K562 (cell line): ENCODE measurements around the gene VGF. TPM values are rescaled to one million over a fixed set of nuclear protein-coding genes. Genes with fewer than 3 reads are reported as not detected.
"Not testable (repeated sequence)": the region's sequence is repeated elsewhere in the genome, so short reads cannot be mapped to it uniquely, and the experiment has no call there.

ENCODE experiments used
- ATAC-seq: fragments of 200-7000 bp; cut with Tn5 transposase; 3 replicates; pipeline ENCODE4 v1.9.1; 2020; ENCODE audit warnings: moderate library complexity
- BruUV-seq: library from RNA; stranded (reverse); fragments of 400-500 nt; replicated peaks from 2 replicates; lab custom pipeline; 2021; lab: Mats Ljungman, UMichigan
- CTCF ChIA-PET: fragments of 300-600 bp; formaldehyde crosslinking; extraction: SDS; loops from one replicate; lab custom pipeline; 2021; ENCODE audit warnings: low intra/inter-chr PET ratio; lab: Yijun Ruan, JAX
- POLR2A ChIA-PET: fragments of 300-600, 350-650 bp; sonication (Branson Sonifier 250); formaldehyde crosslinking; extraction: SDS; loops from one replicate; lab custom pipeline; 2021; ENCODE audit warnings: antibody characterized with exemption, inconsistent platforms; lab: Yijun Ruan, JAX
- DNase-seq, 4 experiments: peaks; one replicate each; pipeline versions ENCODE4 v3.0.0 to v3.0.0-alpha.2; 2011 to 2018; ENCODE audit warnings: low spot score in 3 of 4, mixed read lengths in 3 of 4; ENCODE audit errors: extremely low read depth in 1 of 4
- FAIRE-seq: peaks from 2 replicates; lab custom pipeline; 2011; peaks lifted over from hg19 to GRCh38; lab: Jason Lieb, UNC
- H2AFZ ChIP-seq: 2 replicates; pipeline ENCODE4 v1.6.0; 2011; ENCODE audit warnings: low read depth, low read length, control low read depth, inconsistent platforms
- H3K27ac ChIP-seq: fragments of 200-600 bp; 3 replicates; pipeline ENCODE4 v1.8.0; 2011; ENCODE audit warnings: low read depth, mild to moderate bottlenecking, control low read depth, inconsistent platforms, low read length, moderate library complexity, mixed read lengths; ENCODE audit errors: extremely low read depth
- H3K27me3 ChIP-seq, 2 experiments: fragments of 300-600 bp in 1 of 2; 2 replicates in 1 of 2; 3 replicates in 1 of 2; pipeline versions ENCODE4 v1.6.0 to v1.8.0; 2011; ENCODE audit warnings: inconsistent platforms in 2 of 2, low read length in 2 of 2, mild to moderate bottlenecking in 1 of 2, mixed read lengths in 1 of 2, moderate library complexity in 1 of 2; ENCODE audit not compliant: control insufficient read depth in 2 of 2, insufficient read depth in 2 of 2
- H3K36me3 ChIP-seq: fragments of 300-600 bp; 3 replicates; pipeline ENCODE4 v1.8.0; 2011; ENCODE audit warnings: mild to moderate bottlenecking, low read length, inconsistent platforms; ENCODE audit not compliant: control insufficient read depth, insufficient read depth
- H3K4me1 ChIP-seq, 2 experiments: fragments of 200-600 bp in 1 of 2; replicated peaks in 1 of 2; 2 replicates in 1 of 2; 3 replicates in 1 of 2; pipeline versions ENCODE4 v1.5.1 to v1.8.0; 2011; ENCODE audit warnings: inconsistent platforms in 2 of 2, low read length in 2 of 2, mild to moderate bottlenecking in 1 of 2, mixed read lengths in 1 of 2, moderate library complexity in 1 of 2; ENCODE audit not compliant: control insufficient read depth in 2 of 2, insufficient read depth in 2 of 2
- H3K4me2 ChIP-seq: 2 replicates; pipeline ENCODE4 v1.6.1; 2011; ENCODE audit warnings: low read length, control low read depth, inconsistent platforms, mixed read lengths; ENCODE audit not compliant: insufficient read depth
- H3K4me3 ChIP-seq: fragments of 200-600 bp; sonication (generic), shearing (Covaris generic); 2 replicates; pipeline ENCODE4 v1.5.1; 2016; ENCODE audit warnings: control low read depth, inconsistent platforms
- H3K79me2 ChIP-seq: fragments of 200-600 bp; 3 replicates; pipeline ENCODE4 v1.8.0; 2011; ENCODE audit warnings: low read length, inconsistent platforms; ENCODE audit not compliant: control insufficient read depth, insufficient read depth
- H3K9ac ChIP-seq, 2 experiments: 2 replicates each; pipeline versions ENCODE4 v1.6.0 to v1.6.1; 2011; ENCODE audit warnings: low read depth in 2 of 2, low read length in 2 of 2, control low read depth in 1 of 2, inconsistent platforms in 1 of 2, mild to moderate bottlenecking in 1 of 2, mixed read lengths in 1 of 2; ENCODE audit not compliant: insufficient read depth in 1 of 2
- H3K9me1 ChIP-seq: one replicate; pipeline ENCODE4 v1.6.0; 2011; ENCODE audit warnings: inconsistent platforms, mild to moderate bottlenecking, low read length, moderate library complexity; ENCODE audit not compliant: control insufficient read depth, insufficient read depth
- H3K9me3 ChIP-seq: replicated peaks from 2 replicates; pipeline ENCODE4 v1.5.1; 2011; ENCODE audit warnings: low read depth, low read length, inconsistent platforms; ENCODE audit not compliant: control insufficient read depth, insufficient read depth
- H4K20me1 ChIP-seq: replicated peaks from 2 replicates; pipeline ENCODE4 v1.6.1; 2011; ENCODE audit warnings: low read length, inconsistent platforms, mixed read lengths; ENCODE audit not compliant: control insufficient read depth, insufficient read depth
- ARID1B ChIP-seq: fragments of 450-650 bp; IDR thresholded peaks from 2 replicates; pipeline ENCODE4 v1.6.1; 2016; ENCODE audit warnings: antibody characterized with exemption, mild to moderate bottlenecking, inconsistent platforms
- C11orf30 ChIP-seq: fragments of 450-650 bp; IDR thresholded peaks from 2 replicates; pipeline ENCODE4 v1.6.1; 2016; ENCODE audit warnings: low read depth, mild to moderate bottlenecking
- DMBX1 ChIP-seq: fragments of 250-450 bp; sonication (Bioruptor Pico); IDR thresholded peaks from 2 replicates; pipeline ENCODE4 v1.8.0; 2022; ENCODE audit warnings: inconsistent platforms, mild to moderate bottlenecking, moderate library complexity, borderline replicate concordance
- SLC30A9 ChIP-seq: fragments of 250-450 bp; sonication (Bioruptor Pico); IDR thresholded peaks from 2 replicates; pipeline ENCODE4 v1.8.0; 2022; ENCODE audit warnings: mild to moderate bottlenecking, moderate library complexity
- ZFP1 ChIP-seq: fragments of 450-650 bp; formaldehyde crosslinking; IDR thresholded peaks from 2 replicates; pipeline ENCODE4 v1.4.0; 2020; ENCODE audit warnings: mild to moderate bottlenecking, mixed read lengths
- WGBS: fragments of 100-300 bp; shearing (Covaris generic); methylation state at CpG from one replicate; pipeline ENCODE4 v1.1.6; 2016; ENCODE audit warnings: low coverage, mixed read lengths; ENCODE audit not compliant: insufficient coverage; ENCODE audit errors: missing lambda C conversion rate; 5-methylcytosine and 5-hydroxymethylcytosine counted together
- in situ Hi-C: fragments of 300-500 bp; cut with MboI; formaldehyde crosslinking; loops from 4 replicates; pipeline ENCODE4 v1.15.0; 2018; ENCODE audit warnings: inconsistent platforms, mixed read lengths
- intact Hi-C: fragments of 100-400 bp; cut with micrococcal nuclease; formaldehyde crosslinking; loops from 2 replicates; pipeline ENCODE4 v1.14.2; 2022
- polyA plus RNA-seq, 8 experiments: library from polyadenylated mRNA; depleted of rRNA in 4 of 8; stranded (reverse) in 5 of 8; unstranded in 3 of 8; fragments of >200 nt; fragmentation: Nextera tagmentation in 2 of 8; fragmentation: Illumina TruSeq in 1 of 8; extraction: Ambion mirVana in 2 of 8; extraction: Trizol in 1 of 8; gene quantifications; 2 replicates each; pipeline versions ENCODE4 v1.2.1 to v1.2.3, GENCODE V29; 2011 to 2014; ENCODE audit warnings: inconsistent platforms in 1 of 8, missing spikeins in 1 of 8
- total RNA-seq, 7 experiments: library from RNA; depleted of rRNA in 6 of 7; stranded (reverse); fragments of >200 nt in 6 of 7; fragmentation: Illumina TruSeq in 2 of 7; extraction: Trizol in 2 of 7; gene quantifications; 2 replicates each; pipeline versions ENCODE4 v1.2.1 to v1.2.3, GENCODE V29; 2011 to 2021; ENCODE audit warnings: low replicate concordance in 1 of 7
- TF ChIP-seq, protein P1 (sequence below): fragments of 450-650 bp; IDR thresholded peaks from 2 replicates; pipeline ENCODE4 v1.6.1; 2017; ENCODE audit warnings: antibody characterized with exemption, mild to moderate bottlenecking

The VGF gene
- total and polyA plus RNA-seq, 9 of the 15 experiments (the other 6 are each of a cell fraction or from before 2014, with no cell fraction given) = 0.03 to 5.7 (median 0.34) TPM

DNA sequence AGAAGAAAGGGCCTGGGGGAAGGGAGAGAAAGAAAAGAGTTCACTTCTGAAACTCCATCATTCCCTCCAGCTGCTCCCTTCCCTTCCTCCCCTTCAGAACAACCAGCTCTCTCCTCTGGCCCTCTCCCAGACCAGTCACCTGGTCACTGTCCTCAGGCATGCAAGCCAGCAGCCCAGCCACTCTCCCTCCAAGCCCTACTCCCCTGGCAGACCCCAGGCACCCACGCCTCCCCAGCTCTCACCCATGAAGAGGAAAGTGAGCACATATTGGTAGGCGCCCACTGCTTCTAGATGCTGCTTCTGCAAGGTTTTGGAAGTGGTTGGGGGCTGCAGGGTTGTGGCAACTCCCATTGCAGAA is 35.1 kb upstream of the VGF start (continued):
- TF ChIP-seq, protein P1, sequence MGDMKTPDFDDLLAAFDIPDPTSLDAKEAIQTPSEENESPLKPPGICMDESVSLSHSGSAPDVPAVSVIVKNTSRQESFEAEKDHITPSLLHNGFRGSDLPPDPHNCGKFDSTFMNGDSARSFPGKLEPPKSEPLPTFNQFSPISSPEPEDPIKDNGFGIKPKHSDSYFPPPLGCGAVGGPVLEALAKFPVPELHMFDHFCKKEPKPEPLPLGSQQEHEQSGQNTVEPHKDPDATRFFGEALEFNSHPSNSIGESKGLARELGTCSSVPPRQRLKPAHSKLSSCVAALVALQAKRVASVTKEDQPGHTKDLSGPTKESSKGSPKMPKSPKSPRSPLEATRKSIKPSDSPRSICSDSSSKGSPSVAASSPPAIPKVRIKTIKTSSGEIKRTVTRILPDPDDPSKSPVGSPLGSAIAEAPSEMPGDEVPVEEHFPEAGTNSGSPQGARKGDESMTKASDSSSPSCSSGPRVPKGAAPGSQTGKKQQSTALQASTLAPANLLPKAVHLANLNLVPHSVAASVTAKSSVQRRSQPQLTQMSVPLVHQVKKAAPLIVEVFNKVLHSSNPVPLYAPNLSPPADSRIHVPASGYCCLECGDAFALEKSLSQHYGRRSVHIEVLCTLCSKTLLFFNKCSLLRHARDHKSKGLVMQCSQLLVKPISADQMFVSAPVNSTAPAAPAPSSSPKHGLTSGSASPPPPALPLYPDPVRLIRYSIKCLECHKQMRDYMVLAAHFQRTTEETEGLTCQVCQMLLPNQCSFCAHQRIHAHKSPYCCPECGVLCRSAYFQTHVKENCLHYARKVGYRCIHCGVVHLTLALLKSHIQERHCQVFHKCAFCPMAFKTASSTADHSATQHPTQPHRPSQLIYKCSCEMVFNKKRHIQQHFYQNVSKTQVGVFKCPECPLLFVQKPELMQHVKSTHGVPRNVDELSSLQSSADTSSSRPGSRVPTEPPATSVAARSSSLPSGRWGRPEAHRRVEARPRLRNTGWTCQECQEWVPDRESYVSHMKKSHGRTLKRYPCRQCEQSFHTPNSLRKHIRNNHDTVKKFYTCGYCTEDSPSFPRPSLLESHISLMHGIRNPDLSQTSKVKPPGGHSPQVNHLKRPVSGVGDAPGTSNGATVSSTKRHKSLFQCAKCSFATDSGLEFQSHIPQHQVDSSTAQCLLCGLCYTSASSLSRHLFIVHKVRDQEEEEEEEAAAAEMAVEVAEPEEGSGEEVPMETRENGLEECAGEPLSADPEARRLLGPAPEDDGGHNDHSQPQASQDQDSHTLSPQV = no peak
- TF ChIP-seq DMBX1 (no peak), ARID1B (no peak), ZFP1 (no peak), C11orf30 (no peak), SLC30A9 (CRISPR knock-in tag) (no peak)

DNA sequence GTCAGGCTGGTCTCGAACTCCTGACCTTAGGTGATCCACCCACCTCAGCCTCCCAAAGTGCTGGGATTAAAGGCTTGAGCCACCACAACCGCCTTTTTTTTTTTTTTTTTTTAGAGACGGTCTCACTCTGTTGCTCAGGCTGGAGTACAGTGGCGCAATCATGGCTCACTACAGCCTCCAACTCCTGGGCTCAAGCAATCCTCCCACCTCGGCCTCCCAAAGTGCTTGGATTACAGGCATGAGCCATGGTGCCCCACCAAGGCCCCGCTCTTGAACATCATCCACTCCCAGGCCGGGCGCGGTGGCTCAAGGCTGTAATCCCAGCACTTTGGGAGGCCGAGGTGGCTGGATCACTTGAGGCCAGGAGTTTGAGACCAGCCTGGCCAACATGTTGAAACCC is 34.2 kb upstream of the VGF start:
- FAIRE-seq, in situ Hi-C loops, ATAC-seq, H3K4me2 ChIP-seq, H3K27ac ChIP-seq, intact Hi-C loops, H4K20me1 ChIP-seq, H3K9me3 ChIP-seq, H3K9me1 ChIP-seq, CTCF ChIA-PET, H3K9ac ChIP-seq, H2AFZ ChIP-seq, DNase-seq, H3K36me3 ChIP-seq, H3K4me3 ChIP-seq, BruUV-seq, H3K79me2 ChIP-seq: not testable (repeated sequence)
- 68% methylated on average over 8 of the region's 10 CpGs for WGBS
- POLR2A ChIA-PET = interaction anchor here (1.5 kb wide), 1 partner anchor 18 kb away, joined by 8 read pairs; the partner anchor contains the start of genes PLOD3 and ZNHIT1
- Histone ChIP-seq H3K27me3 (peaks cover 0 to 13% of the 10 kb centered on the region in 2 experiments; a peak in 1 of 5 replicates), H3K4me1 (peaks cover 9 to 32% of the 10 kb centered on the region in 2 experiments)
